Right lobe of liver (tissue), 6 donors: ENCODE measurements around the gene TBX2. TPM values are rescaled to one million over a fixed set of nuclear protein-coding genes. Genes with fewer than 3 reads are reported as not detected.

Source experiments
- ATAC-seq, 4 donors: fragments of 200-7000 bp; cut with Tn5 transposase; one replicate each; pipeline ENCODE4 v1.9.1; 2020; ENCODE audit warnings: mild to moderate bottlenecking in 4 of 4, moderate library complexity in 4 of 4
- DNase-seq, 3 donors: peaks; one replicate each; pipeline ENCODE4 v3.0.0-alpha.2; 2020
- H3K27ac ChIP-seq, 3 donors: fragments of 200-600 bp; one replicate each; pipeline ENCODE4 v1.8.0; 2022
- H3K27me3 ChIP-seq, 2 donors: fragments of 200-600 bp; one replicate each; pipeline ENCODE4 v1.8.0; 2022
- H3K36me3 ChIP-seq, 4 donors: fragments of 200-600 bp; sonication (generic) in 1 of 4; one replicate each; pipeline versions ENCODE4 v1.5.1 to v1.8.0; 2017 to 2022; ENCODE audit warnings: control low read depth in 1 of 4
- H3K4me1 ChIP-seq, 4 donors: fragments of 200-600 bp; sonication (generic) in 1 of 4; one replicate each; pipeline versions ENCODE4 v1.5.1 to v1.8.0; 2017 to 2022; ENCODE audit warnings: control low read depth in 1 of 4
- H3K4me3 ChIP-seq, 3 donors: fragments of 200-600 bp; one replicate each; pipeline ENCODE4 v1.8.0; 2022
- H3K9me3 ChIP-seq, 4 donors: fragments of 200-600 bp; sonication (generic) in 1 of 4; one replicate each; pipeline versions ENCODE4 v1.5.1 to v1.8.0; 2017 to 2022; ENCODE audit warnings: control low read depth in 1 of 4
- POLR2A ChIP-seq: fragments of 450-650 bp; IDR thresholded peaks from one replicate; pipeline ENCODE4 v1.6.1; 2017; ENCODE audit warnings: antibody characterized with exemption, mild to moderate bottlenecking
- WGBS: methylation state at CpG from one replicate; pipeline ENCODE4 v1.1.6; 2018; ENCODE audit warnings: low coverage, low lambda C conversion rate; ENCODE audit not compliant: insufficient coverage; ENCODE audit errors: missing lambda C conversion rate; 5-methylcytosine and 5-hydroxymethylcytosine counted together
- intact Hi-C, 2 donors: fragments of 100-400 bp; cut with DNase I; formaldehyde crosslinking; loops; one replicate each; pipeline versions ENCODE4 v1.11.2 to v1.14.1; 2022
- total RNA-seq, 6 experiments: library from RNA; depleted of rRNA in 2 of 6; stranded (reverse); fragments of >200 nt in 2 of 6; fragmentation: NEBNext Ultra II Directional in 3 of 6; extraction: Animal tissue kit (Norgen Biotek cat#: 25700) in 3 of 6; gene quantifications; one replicate each; pipeline versions ENCODE4 v1.1.0 to v1.2.4, GENCODE V29; 2016 to 2023
- TF ChIP-seq, protein P1 (sequence below), 4 donors: fragments of 200-600 bp in 3 of 4; fragments of 450-650 bp in 1 of 4; IDR thresholded peaks; one replicate each; pipeline versions ENCODE4 v1.5.1 to v1.8.0; 2016 to 2022; ENCODE audit warnings: antibody characterized with exemption in 4 of 4, mild to moderate bottlenecking in 2 of 4
- donor health status: DM: no; HTN: yes; CAD: no.
- donor health status: DM: no; HTN: no; CAD: no.
- donor health status: DM: no; HTN: no; CAD: no.
- donor health status: DM: no; HTN: yes; CAD: no.
- donor health status: DM: no; HTN: yes; CAD: no.

TBX2 gene
- total RNA-seq, 6 experiments from 2014 or later = 1.9 to 4.4 (median 2.7) TPM

DNA sequence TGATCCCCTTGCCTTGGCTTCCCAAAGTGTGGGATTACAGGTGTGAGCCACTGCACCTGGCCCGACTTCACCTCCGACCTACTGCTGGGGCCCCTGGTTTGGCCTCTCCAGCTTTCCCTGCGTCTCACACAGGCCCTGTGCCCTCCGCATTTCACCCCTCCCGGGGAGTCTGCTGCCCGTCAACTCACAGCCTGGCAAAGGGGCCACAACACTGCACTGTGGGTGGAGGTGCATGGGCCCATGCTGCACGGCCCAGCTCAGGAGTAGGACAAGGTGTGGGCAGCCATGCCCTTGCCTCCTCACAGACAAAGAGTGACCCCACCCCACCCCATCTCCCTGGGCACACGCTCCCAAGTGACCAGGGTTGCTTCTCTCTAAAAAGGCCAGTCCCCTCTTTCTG, 12.6 kb upstream of the TBX2 start:
- WGBS = 90% methylated on average over 5 of the region's 8 CpGs
- no peaks in the 10 kb centered on the region for H3K27me3 ChIP-seq
- ATAC-seq = no peak
- no peaks in the 10 kb centered on the region for H3K9me3 ChIP-seq
- H3K4me1 ChIP-seq = no peaks in the 10 kb centered on the region
- H3K4me3 ChIP-seq = no peak overlapping the region
- TF ChIP-seq, protein P1, sequence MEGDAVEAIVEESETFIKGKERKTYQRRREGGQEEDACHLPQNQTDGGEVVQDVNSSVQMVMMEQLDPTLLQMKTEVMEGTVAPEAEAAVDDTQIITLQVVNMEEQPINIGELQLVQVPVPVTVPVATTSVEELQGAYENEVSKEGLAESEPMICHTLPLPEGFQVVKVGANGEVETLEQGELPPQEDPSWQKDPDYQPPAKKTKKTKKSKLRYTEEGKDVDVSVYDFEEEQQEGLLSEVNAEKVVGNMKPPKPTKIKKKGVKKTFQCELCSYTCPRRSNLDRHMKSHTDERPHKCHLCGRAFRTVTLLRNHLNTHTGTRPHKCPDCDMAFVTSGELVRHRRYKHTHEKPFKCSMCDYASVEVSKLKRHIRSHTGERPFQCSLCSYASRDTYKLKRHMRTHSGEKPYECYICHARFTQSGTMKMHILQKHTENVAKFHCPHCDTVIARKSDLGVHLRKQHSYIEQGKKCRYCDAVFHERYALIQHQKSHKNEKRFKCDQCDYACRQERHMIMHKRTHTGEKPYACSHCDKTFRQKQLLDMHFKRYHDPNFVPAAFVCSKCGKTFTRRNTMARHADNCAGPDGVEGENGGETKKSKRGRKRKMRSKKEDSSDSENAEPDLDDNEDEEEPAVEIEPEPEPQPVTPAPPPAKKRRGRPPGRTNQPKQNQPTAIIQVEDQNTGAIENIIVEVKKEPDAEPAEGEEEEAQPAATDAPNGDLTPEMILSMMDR (IDR thresholded peaks at IDR 0.05) = no peak
- TF ChIP-seq POLR2A = no peak
- H3K36me3 ChIP-seq = no peaks in the 10 kb centered on the region
- H3K27ac ChIP-seq = no peak overlapping the region
- no peak for DNase-seq
- intact Hi-C loops = no loop called here

DNA sequence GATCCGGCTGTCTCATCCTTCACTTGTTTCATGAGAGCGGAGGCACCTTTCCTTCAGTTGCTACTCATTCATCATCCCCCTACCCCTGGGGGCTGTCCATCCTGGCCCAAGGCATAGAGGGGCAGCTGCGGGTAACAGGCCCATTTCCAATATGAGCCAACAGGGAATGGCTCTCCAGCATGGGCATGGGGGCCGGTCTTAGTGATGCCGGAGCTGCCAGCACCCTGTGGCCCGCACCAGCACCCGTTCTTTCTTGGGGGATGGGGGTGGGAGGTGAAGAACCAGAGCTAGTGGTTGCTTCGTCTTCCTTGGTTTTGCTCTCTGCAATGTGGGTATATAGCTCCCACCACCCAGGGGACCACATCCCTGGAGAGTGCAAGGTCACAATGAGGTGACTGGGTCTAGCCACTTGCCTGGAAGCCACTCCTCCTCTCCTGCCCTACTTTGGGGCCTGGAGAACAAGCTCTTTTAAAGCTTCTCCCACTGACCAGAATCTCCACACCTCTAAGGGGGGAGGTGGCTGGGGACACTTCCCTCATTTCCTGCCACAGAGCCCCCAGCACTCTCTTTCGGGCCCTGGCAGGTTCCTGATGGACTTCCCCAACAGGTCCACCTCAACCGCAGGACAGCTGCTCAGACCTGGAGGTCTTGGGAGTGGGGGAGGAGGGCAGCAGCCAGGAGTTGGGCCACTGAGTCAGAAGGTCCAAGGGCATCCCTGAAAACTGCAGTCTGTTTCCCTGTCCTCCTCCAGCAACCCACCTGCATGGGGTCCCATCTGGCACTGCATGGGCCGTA, 11.9 kb upstream of the TBX2 start:
- WGBS = no CpG with 5 or more reads among the region's 11 CpGs
- Histone ChIP-seq H3K4me3 (no peak overlapping the region), H3K9me3 (no peaks in the 10 kb centered on the region), H3K27ac (no peak overlapping the region), H3K4me1 (no peaks in the 10 kb centered on the region), H3K27me3 (no peaks in the 10 kb centered on the region), H3K36me3 (no peaks in the 10 kb centered on the region)
- intact Hi-C loops = no loop called here
- TF ChIP-seq, protein P1 (IDR thresholded peaks at IDR 0.05) = no peak
- TF ChIP-seq POLR2A = no peak
- ATAC-seq = no peak
- DNase-seq = no peak

DNA sequence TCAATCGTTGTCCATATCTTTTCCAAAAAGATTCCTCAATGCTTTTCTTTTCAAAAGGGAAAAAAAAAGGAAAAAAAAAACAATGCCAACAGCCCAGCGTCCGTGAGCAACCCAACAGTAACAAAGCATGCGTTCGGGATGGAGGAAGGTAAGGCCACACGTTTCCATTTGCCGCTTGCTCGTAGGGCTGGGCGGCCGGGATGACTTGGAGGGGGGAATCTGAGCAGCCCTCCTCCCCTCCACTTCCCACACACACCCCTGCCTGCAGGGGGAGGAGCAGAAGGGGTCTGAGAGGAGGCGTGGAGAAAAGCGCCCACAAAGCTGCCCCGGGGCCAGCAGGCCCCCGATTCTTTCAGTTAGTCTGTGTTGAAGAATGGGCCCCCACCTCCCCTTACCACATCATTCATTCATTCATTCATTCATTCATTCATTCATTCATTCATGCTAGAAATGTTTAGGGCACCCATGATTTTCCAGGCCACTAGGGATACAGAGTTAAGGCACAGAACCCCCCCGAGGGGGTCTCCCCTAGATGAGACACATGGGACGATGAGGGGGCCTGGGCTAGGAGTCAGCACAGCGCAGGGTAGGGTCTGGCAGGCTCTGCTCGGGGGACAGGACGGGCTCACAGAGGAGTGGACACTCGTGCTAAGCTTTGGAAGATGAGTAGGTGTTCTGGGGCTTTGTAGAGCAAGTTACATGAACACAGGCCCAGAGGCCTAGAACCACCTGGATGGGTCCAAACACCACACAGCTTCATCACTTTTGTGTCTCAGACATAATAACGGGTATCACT, 10.9 kb upstream of the TBX2 start:
- intact Hi-C loops = no loop called here
- Histone ChIP-seq H3K9me3 (no peaks in the 10 kb centered on the region), H3K4me3 (no peak overlapping the region), H3K27ac (no peak overlapping the region), H3K36me3 (no peaks in the 10 kb centered on the region), H3K4me1 (no peaks in the 10 kb centered on the region), H3K27me3 (no peaks in the 10 kb centered on the region)
- 82% methylated on average over 11 of the region's 21 CpGs for WGBS
- no peak for TF ChIP-seq POLR2A
- TF ChIP-seq, protein P1 (IDR thresholded peaks at IDR 0.05) = no peak
- ATAC-seq (no peak), DNase-seq (no peak)

DNA sequence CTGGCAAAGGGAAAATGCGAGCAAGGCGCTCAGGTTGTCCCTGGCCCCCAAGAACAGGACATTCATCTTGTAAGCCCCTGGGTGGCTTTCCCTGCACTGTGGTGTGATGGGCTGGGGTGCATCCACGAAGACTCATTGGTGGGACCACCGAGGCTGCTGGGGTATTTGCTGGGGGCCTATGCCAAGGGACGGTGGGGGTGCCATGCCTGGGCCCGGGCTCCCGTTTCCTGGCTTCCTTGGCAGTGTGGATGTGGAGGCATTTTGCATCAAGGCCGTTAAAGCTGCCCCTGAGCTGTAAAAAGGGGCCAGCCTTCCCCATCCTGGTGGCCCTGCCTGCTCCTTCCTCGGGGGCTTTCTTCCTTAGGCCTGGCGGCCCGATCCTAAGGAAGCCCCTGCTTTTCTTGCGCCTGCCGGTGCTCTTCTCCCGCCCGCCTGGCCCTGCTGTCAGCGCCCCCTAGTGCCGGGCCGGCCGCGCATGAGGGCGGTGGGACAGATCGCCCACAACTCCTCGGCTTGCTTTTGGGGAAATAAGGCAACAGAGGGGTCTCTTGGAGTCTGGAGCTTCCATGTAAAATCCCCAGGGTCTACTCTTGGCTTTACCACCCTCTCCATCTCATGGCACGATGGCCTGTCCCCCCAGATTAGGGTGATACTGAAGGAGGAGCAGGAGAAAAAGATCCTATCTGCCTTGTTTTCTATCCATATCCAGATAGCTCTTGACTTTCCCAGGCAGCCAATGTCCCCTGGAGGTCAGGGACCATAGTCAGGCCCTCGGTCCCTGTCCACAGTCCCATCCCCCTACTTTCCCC, 9.8 kb upstream of the TBX2 start:
- H3K27me3 ChIP-seq = no peaks in the 10 kb centered on the region
- WGBS = 37% methylated on average over 2 of the region's 25 CpGs
- TF ChIP-seq, protein P1 (IDR thresholded peaks at IDR 0.05) = peak; percentile 63 to 86 (median 76)
- no peak for TF ChIP-seq POLR2A
- H3K4me1 ChIP-seq = no peaks in the 10 kb centered on the region
- no peaks in the 10 kb centered on the region for H3K36me3 ChIP-seq
- no peak for DNase-seq
- no peak overlapping the region for H3K4me3 ChIP-seq
- intact Hi-C loops = loop anchor here in 1 of 2 donors (10.0 kb wide), 1 partner anchor 395 kb away; no protein-coding TSS in a partner anchor
- no peak overlapping the region for H3K27ac ChIP-seq
- H3K9me3 ChIP-seq = no peaks in the 10 kb centered on the region
- peak; percentile 48 to 71 (median 64) for ATAC-seq
